GM12872 (cell line): Measurements from ENCODE around the gene SLC33A1.
A peak's percentile ranks its signal among the peaks of the same experiment; 100 is the strongest.

Experiments used
- CTCF ChIP-seq: IDR thresholded peaks from 3 replicates; pipeline ENCODE4 v1.5.1; 2011; ENCODE audit warnings: low read depth, mild to moderate bottlenecking, low read length, moderate library complexity; ENCODE audit not compliant: insufficient read depth

SLC33A1 gene

GRCh38 chr3:155853214-155854140, 750 bp downstream of the SLC33A1 start:
- TF ChIP-seq CTCF: 0 out of 3 replicates have a peak, but pooled peaks have one; percentile 17

- no peak for TF ChIP-seq CTCF
Measured at GRCh38 chr3:155852341-155852740, 1.9 kb downstream of the SLC33A1 start.

GRCh38 chr3:155847993-155848392, 6.2 kb downstream of the SLC33A1 start:
- no peak for TF ChIP-seq CTCF

GRCh38 chr3:155846119-155846518, 8.1 kb downstream of the SLC33A1 start:
- no peak for TF ChIP-seq CTCF

- no peak for TF ChIP-seq CTCF
Measured at GRCh38 chr3:155843569-155843968, 10.7 kb downstream of the SLC33A1 start.

GRCh38 chr3:155835341-155836071, 18.7 kb downstream of the SLC33A1 start:
- TF ChIP-seq CTCF: no peak

- TF ChIP-seq CTCF: no peak
Measured at GRCh38 chr3:155815030-155815545, 39.1 kb downstream of the SLC33A1 start.
